Measurements from ENCODE around the gene FGF22. TPM values are rescaled to one million over a fixed set of nuclear protein-coding genes. Genes with fewer than 3 reads are reported as not detected.

FGF22 gene
- total and polyA plus RNA-seq, 4 donors: 0.08 TPM; not detected in 3

GRCh38 chr19:623974-624373, 15.7 kb upstream of the FGF22 start:
- 92% methylated on average over 24 of the region's 24 CpGs for WGBS
- no peaks in the 10 kb centered on the region for H3K9me3 ChIP-seq (ENCODE audit: control insufficient read depth in 4 of 4, low read length in 3 of 4)
- no peaks in the 10 kb centered on the region for H3K4me1 ChIP-seq (ENCODE audit: control insufficient read depth in 4 of 4, insufficient read depth in 4 of 4, low read length in 3 of 4)
- no peak for DNase-seq (ENCODE audit: low spot score)
- no peak overlapping the region for H3K27ac ChIP-seq (ENCODE audit: low read depth in 1 of 2, low read length in 2 of 2)
- peaks cover 8 to 54% (median 27%) of the 10 kb centered on the region in 4 donors for H3K36me3 ChIP-seq (ENCODE audit: control insufficient read depth in 4 of 4, insufficient read depth in 3 of 4, low read depth in 1 of 4, low read length in 3 of 4)
- TF ChIP-seq GABPA (IDR thresholded peaks at IDR 0.05 in 1 of 2, conservative IDR thresholded peaks at IDR 0.05 in 1 of 2) (no peak), JUND (IDR thresholded peaks at IDR 0.05) (no peak), FOXA2 (IDR thresholded peaks at IDR 0.05) (no peak), YY1 (IDR thresholded peaks at IDR 0.05) (no peak), NR2F2 (IDR thresholded peaks at IDR 0.05) (no peak), SP1 (IDR thresholded peaks at IDR 0.05) (no peak)
- TF ChIP-seq, protein P1, sequence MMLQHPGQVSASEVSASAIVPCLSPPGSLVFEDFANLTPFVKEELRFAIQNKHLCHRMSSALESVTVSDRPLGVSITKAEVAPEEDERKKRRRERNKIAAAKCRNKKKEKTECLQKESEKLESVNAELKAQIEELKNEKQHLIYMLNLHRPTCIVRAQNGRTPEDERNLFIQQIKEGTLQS (IDR thresholded peaks at IDR 0.05): no peak
- TF ChIP-seq, protein P2, sequence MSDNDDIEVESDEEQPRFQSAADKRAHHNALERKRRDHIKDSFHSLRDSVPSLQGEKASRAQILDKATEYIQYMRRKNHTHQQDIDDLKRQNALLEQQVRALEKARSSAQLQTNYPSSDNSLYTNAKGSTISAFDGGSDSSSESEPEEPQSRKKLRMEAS (IDR thresholded peaks at IDR 0.05): no peak
- no peaks in the 10 kb centered on the region for H3K27me3 ChIP-seq (ENCODE audit: control insufficient read depth in 4 of 4, insufficient read depth in 4 of 4, low read length in 3 of 4)
- no peak overlapping the region for H3K9ac ChIP-seq (ENCODE audit: low read depth in 1 of 2, low read length in 2 of 2)
- no peak overlapping the region for H3K4me3 ChIP-seq (ENCODE audit: low read depth in 1 of 3, low read length in 3 of 3)

GRCh38 chr19:624433-625109, 15.1 kb upstream of the FGF22 start:
- H3K27me3 ChIP-seq (ENCODE audit: control insufficient read depth in 4 of 4, insufficient read depth in 4 of 4, low read length in 3 of 4): no peaks in the 10 kb centered on the region

More at GRCh38 chr19:624433-625109, 15.1 kb upstream of the FGF22 start:
- H3K9me3 ChIP-seq (ENCODE audit: control insufficient read depth in 4 of 4, low read length in 3 of 4): no peaks in the 10 kb centered on the region
- H3K4me3 ChIP-seq (ENCODE audit: low read depth in 1 of 3, low read length in 3 of 3): no peak overlapping the region
- no peak for DNase-seq (ENCODE audit: low spot score)
- H3K9ac ChIP-seq (ENCODE audit: low read depth in 1 of 2, low read length in 2 of 2): no peak overlapping the region
- no peak overlapping the region for H3K27ac ChIP-seq (ENCODE audit: low read depth in 1 of 2, low read length in 2 of 2)
- peaks cover 5 to 53% (median 25%) of the 10 kb centered on the region in 4 donors for H3K36me3 ChIP-seq (ENCODE audit: control insufficient read depth in 4 of 4, insufficient read depth in 3 of 4, low read depth in 1 of 4, low read length in 3 of 4)
- 95% methylated on average over 24 of the region's 24 CpGs for WGBS
- H3K4me1 ChIP-seq (ENCODE audit: control insufficient read depth in 4 of 4, insufficient read depth in 4 of 4, low read length in 3 of 4): no peaks in the 10 kb centered on the region
- no peak for TF ChIP-seq CTCF (IDR thresholded peaks at IDR 0.05; ENCODE audit: low read depth, low read length, missing input control)
- TF ChIP-seq RAD21 (IDR thresholded peaks at IDR 0.05): no peak
- TF ChIP-seq, protein P2 (IDR thresholded peaks at IDR 0.05): no peak
- no peak for TF ChIP-seq TAF1 (conservative IDR thresholded peaks at IDR 0.05)
- TF ChIP-seq HNF4G (IDR thresholded peaks at IDR 0.05): no peak
- TF ChIP-seq FOXA2 (IDR thresholded peaks at IDR 0.05): no peak
- TF ChIP-seq EGR1 (IDR thresholded peaks at IDR 0.05; ENCODE audit: low read depth in 2 of 2): no peak
- no peak for TF ChIP-seq RXRA (IDR thresholded peaks at IDR 0.05)
- no peak for TF ChIP-seq NR2F2 (IDR thresholded peaks at IDR 0.05)
- TF ChIP-seq, protein P3, sequence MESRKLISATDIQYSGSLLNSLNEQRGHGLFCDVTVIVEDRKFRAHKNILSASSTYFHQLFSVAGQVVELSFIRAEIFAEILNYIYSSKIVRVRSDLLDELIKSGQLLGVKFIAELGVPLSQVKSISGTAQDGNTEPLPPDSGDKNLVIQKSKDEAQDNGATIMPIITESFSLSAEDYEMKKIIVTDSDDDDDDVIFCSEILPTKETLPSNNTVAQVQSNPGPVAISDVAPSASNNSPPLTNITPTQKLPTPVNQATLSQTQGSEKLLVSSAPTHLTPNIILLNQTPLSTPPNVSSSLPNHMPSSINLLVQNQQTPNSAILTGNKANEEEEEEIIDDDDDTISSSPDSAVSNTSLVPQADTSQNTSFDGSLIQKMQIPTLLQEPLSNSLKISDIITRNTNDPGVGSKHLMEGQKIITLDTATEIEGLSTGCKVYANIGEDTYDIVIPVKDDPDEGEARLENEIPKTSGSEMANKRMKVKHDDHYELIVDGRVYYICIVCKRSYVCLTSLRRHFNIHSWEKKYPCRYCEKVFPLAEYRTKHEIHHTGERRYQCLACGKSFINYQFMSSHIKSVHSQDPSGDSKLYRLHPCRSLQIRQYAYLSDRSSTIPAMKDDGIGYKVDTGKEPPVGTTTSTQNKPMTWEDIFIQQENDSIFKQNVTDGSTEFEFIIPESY (IDR thresholded peaks at IDR 0.05): no peak
- TF ChIP-seq YY1 (IDR thresholded peaks at IDR 0.05): no peak
- TF ChIP-seq FOXA1 (IDR thresholded peaks at IDR 0.05): no peak
- TF ChIP-seq JUND (IDR thresholded peaks at IDR 0.05): no peak
- TF ChIP-seq, protein P1 (IDR thresholded peaks at IDR 0.05): no peak
- no peak for TF ChIP-seq SP1 (IDR thresholded peaks at IDR 0.05)
- TF ChIP-seq, protein P4, sequence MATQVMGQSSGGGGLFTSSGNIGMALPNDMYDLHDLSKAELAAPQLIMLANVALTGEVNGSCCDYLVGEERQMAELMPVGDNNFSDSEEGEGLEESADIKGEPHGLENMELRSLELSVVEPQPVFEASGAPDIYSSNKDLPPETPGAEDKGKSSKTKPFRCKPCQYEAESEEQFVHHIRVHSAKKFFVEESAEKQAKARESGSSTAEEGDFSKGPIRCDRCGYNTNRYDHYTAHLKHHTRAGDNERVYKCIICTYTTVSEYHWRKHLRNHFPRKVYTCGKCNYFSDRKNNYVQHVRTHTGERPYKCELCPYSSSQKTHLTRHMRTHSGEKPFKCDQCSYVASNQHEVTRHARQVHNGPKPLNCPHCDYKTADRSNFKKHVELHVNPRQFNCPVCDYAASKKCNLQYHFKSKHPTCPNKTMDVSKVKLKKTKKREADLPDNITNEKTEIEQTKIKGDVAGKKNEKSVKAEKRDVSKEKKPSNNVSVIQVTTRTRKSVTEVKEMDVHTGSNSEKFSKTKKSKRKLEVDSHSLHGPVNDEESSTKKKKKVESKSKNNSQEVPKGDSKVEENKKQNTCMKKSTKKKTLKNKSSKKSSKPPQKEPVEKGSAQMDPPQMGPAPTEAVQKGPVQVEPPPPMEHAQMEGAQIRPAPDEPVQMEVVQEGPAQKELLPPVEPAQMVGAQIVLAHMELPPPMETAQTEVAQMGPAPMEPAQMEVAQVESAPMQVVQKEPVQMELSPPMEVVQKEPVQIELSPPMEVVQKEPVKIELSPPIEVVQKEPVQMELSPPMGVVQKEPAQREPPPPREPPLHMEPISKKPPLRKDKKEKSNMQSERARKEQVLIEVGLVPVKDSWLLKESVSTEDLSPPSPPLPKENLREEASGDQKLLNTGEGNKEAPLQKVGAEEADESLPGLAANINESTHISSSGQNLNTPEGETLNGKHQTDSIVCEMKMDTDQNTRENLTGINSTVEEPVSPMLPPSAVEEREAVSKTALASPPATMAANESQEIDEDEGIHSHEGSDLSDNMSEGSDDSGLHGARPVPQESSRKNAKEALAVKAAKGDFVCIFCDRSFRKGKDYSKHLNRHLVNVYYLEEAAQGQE (IDR thresholded peaks at IDR 0.05): no peak

Measured in liver (tissue), 9 donors.